HG03103 (cell line): ENCODE measurements around the gene COX6A1.
"Not testable (repeated sequence)": the region's sequence is repeated elsewhere in the genome, so short reads cannot be mapped to it uniquely, and the experiment has no call there.

Experiments
- ATAC-seq: cut with Tn5 transposase; IDR thresholded peaks from one replicate; pipeline ENCODE4 v1.9.1; 2021; ENCODE audit warnings: low read depth; ENCODE audit not compliant: unreplicated experiment

The COX6A1 gene

GRCh38 chr12:120425797-120426196 lies 12.1 kb upstream of the COX6A1 start:
- no peak for ATAC-seq

- ATAC-seq = no peak
Measured at GRCh38 chr12:120428597-120429229, 9.2 kb upstream of the COX6A1 start.

- ATAC-seq = no peak
Measured at GRCh38 chr12:120429368-120429767, 8.5 kb upstream of the COX6A1 start.

- no peak for ATAC-seq
Measured at GRCh38 chr12:120432772-120433525, 5.0 kb upstream of the COX6A1 start.

- ATAC-seq = no peak
Measured at GRCh38 chr12:120438495-120439198, 734 bp downstream of the COX6A1 start.

GRCh38 chr12:120439646-120440247 lies 1.8 kb downstream of the COX6A1 start:
- ATAC-seq = no peak

- ATAC-seq = no peak
Measured at GRCh38 chr12:120444676-120445075, 6.8 kb downstream of the COX6A1 start.

GRCh38 chr12:120445911-120446843 lies 8.3 kb downstream of the COX6A1 start, which contains the start of the genes GATC and TRIAP1:
Gene GATC, plus strand, starts transcription at chr12:120446444. Its CDS starts 37 bp downstream, at chr12:120446481.
Gene TRIAP1, minus strand, starts transcription at chr12:120446384. Its CDS starts 12 bp downstream, at chr12:120446372.
- ATAC-seq = peak; percentile 74

- not testable (repeated sequence) for ATAC-seq
Measured at GRCh38 chr12:120446844-120447178, 8.9 kb downstream of the COX6A1 start.

GRCh38 chr12:120447992-120448391 lies 10.1 kb downstream of the COX6A1 start:
- no peak for ATAC-seq

GRCh38 chr12:120452524-120452923 lies 14.6 kb downstream of the COX6A1 start:
- not testable (repeated sequence) for ATAC-seq

GRCh38 chr12:120453060-120453750 lies 15.3 kb downstream of the COX6A1 start:
- no peak for ATAC-seq

GRCh38 chr12:120453977-120454376 lies 16.1 kb downstream of the COX6A1 start:
- ATAC-seq = no peak

- ATAC-seq = no peak
Measured at GRCh38 chr12:120455302-120455701, 17.4 kb downstream of the COX6A1 start.

GRCh38 chr12:120457133-120457532 lies 19.2 kb downstream of the COX6A1 start:
- no peak for ATAC-seq

GRCh38 chr12:120460157-120460556 lies 22.2 kb downstream of the COX6A1 start:
- no peak for ATAC-seq

- no peak for ATAC-seq
Measured at GRCh38 chr12:120462099-120462640, 24.3 kb downstream of the COX6A1 start.

- no peak for ATAC-seq
Measured at GRCh38 chr12:120463712-120464111, 25.8 kb downstream of the COX6A1 start.

GRCh38 chr12:120465756-120466155 lies 27.8 kb downstream of the COX6A1 start:
- no peak for ATAC-seq
